Smooth muscle cell (in vitro differentiated cells): ENCODE measurements around the gene JAKMIP1. TPM values are rescaled to one million over a fixed set of nuclear protein-coding genes. Genes with fewer than 3 reads are reported as not detected.

ENCODE experiments used
- DNase-seq: peaks from one replicate; lab custom pipeline; 2025; ENCODE audit not compliant: unreplicated experiment; lab: John Stamatoyannopoulos, UW
- H2AFZ ChIP-seq: fragments of 200-600 bp; sonication (generic); 2 replicates; pipeline ENCODE4 v1.6.0; 2016; ENCODE audit warnings: antibody characterized with exemption, low read depth, mild to moderate bottlenecking
- H3F3A ChIP-seq: fragments of 200-600 bp; sonication (generic); 2 replicates; pipeline ENCODE4 v1.6.0; 2017; ENCODE audit warnings: antibody characterized with exemption, low read depth
- H3K27ac ChIP-seq: fragments of 200-600 bp; sonication (generic); 2 replicates; pipeline ENCODE4 v1.5.1; 2016; ENCODE audit warnings: low read depth, mild to moderate bottlenecking
- H3K27me3 ChIP-seq: fragments of 200-600 bp; sonication (generic); 2 replicates; pipeline ENCODE4 v1.6.1; 2016; ENCODE audit warnings: low read depth, mild to moderate bottlenecking
- H3K36me3 ChIP-seq: fragments of 200-600 bp; sonication (generic); 2 replicates; pipeline ENCODE4 v1.5.1; 2016; ENCODE audit warnings: low read depth
- H3K4me1 ChIP-seq: fragments of 200-600 bp; sonication (generic); 2 replicates; pipeline ENCODE4 v1.5.1; 2016; ENCODE audit warnings: low read depth
- H3K4me2 ChIP-seq: fragments of 200-600 bp; sonication (generic); 2 replicates; pipeline ENCODE4 v1.6.0; 2016; ENCODE audit warnings: mild to moderate bottlenecking
- H3K4me3 ChIP-seq: fragments of 200-600 bp; sonication (generic); 2 replicates; pipeline ENCODE4 v1.5.1; 2016; ENCODE audit warnings: mild to moderate bottlenecking
- H3K79me2 ChIP-seq: fragments of 200-600 bp; sonication (generic); 2 replicates; pipeline ENCODE4 v1.6.0; 2016; ENCODE audit warnings: low read depth, mild to moderate bottlenecking
- H3K9ac ChIP-seq: fragments of 200-600 bp; sonication (generic); 2 replicates; pipeline ENCODE4 v1.6.0; 2016; ENCODE audit warnings: low read depth
- H3K9me3 ChIP-seq: fragments of 200-600 bp; sonication (generic); replicated peaks from 2 replicates; pipeline ENCODE4 v1.5.1; 2016; ENCODE audit warnings: low read depth
- H4K20me1 ChIP-seq: fragments of 200-600 bp; sonication (generic); 2 replicates; pipeline ENCODE4 v1.6.0; 2016; ENCODE audit warnings: low read depth
- WGBS: methylation state at CpG from one replicate; pipeline ENCODE4 v1.1.7; 2016; ENCODE audit warnings: low lambda C conversion rate; 5-methylcytosine and 5-hydroxymethylcytosine counted together
- polyA plus RNA-seq: library from polyadenylated mRNA; unstranded; fragments of >200 nt; fragmentation: Nextera tagmentation; extraction: Ambion mirVana; gene quantifications from 2 replicates; pipeline ENCODE4 v1.2.1, GENCODE V29; 2016
- total RNA-seq: library from RNA; depleted of rRNA; stranded (reverse); fragments of >200 nt; gene quantifications from 2 replicates; pipeline ENCODE4 v1.2.3, GENCODE V29; 2014
- TF ChIP-seq, protein P1 (sequence below): fragments of 200-600 bp; sonication (generic); IDR thresholded peaks from 2 replicates; pipeline ENCODE4 v1.5.1; 2017; ENCODE audit warnings: borderline replicate concordance, mild to moderate bottlenecking, antibody characterized with exemption; ENCODE audit not compliant: insufficient read depth, poor library complexity, severe bottlenecking

JAKMIP1 gene
- total and polyA plus RNA-seq, 2 experiments from 2014 or later = 0.64 TPM; not detected in 1

DNA sequence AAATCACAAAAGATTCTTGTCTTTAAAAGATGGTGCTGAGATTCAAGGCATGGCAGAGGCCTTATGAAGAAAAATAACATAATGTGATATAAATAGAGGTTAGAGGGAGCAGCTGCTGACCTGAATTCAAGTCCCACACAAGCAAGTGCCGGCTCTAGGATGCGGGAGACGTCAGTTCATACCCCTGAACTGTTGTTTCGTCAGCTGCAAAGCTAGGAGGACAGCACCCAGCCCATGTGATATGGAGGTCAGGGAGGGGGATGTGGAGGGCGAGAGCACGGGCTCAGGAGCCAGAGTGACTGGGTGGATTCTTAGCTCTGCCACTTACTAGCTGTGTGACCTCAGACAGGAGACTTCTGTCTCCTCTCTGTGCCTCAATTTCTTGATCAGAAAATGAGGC, 77.9 kb downstream of the JAKMIP1 start:
- Histone ChIP-seq H2AFZ (no peak overlapping the region), H3K4me3 (no peak overlapping the region), H3F3A (no peaks in the 10 kb centered on the region), H3K79me2 (no peaks in the 10 kb centered on the region), H3K4me1 (no peaks in the 10 kb centered on the region), H3K9me3 (no peaks in the 10 kb centered on the region), H3K9ac (no peak overlapping the region), H3K4me2 (no peak overlapping the region), H4K20me1 (no peaks in the 10 kb centered on the region), H3K36me3 (no peaks in the 10 kb centered on the region), H3K27ac (no peak overlapping the region), H3K27me3 (peaks cover 7% of the 10 kb centered on the region)
- WGBS = 89% methylated on average over 6 of the region's 6 CpGs
- TF ChIP-seq, protein P1, sequence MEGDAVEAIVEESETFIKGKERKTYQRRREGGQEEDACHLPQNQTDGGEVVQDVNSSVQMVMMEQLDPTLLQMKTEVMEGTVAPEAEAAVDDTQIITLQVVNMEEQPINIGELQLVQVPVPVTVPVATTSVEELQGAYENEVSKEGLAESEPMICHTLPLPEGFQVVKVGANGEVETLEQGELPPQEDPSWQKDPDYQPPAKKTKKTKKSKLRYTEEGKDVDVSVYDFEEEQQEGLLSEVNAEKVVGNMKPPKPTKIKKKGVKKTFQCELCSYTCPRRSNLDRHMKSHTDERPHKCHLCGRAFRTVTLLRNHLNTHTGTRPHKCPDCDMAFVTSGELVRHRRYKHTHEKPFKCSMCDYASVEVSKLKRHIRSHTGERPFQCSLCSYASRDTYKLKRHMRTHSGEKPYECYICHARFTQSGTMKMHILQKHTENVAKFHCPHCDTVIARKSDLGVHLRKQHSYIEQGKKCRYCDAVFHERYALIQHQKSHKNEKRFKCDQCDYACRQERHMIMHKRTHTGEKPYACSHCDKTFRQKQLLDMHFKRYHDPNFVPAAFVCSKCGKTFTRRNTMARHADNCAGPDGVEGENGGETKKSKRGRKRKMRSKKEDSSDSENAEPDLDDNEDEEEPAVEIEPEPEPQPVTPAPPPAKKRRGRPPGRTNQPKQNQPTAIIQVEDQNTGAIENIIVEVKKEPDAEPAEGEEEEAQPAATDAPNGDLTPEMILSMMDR = no peak
- no peak for DNase-seq

DNA sequence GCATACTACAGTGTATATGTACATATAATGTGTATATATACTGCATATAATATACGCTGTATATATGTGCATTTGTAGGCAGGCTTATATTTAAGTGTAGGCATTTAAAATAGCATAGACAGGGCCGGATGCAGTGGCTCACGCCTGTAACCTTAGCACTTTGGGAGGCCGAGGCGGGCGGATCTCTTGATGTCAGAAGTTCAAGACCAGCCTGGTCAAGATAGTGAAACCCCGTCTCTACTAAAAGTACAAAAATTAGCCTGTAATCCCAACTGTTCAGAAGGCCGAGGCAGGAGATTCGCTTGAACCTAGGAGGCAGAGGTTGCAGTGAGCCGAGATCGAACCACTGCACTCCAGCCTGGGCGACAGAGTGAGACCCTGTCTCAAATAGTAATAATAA, 78.4 kb downstream of the JAKMIP1 start:
- Histone ChIP-seq H3K79me2 (no peaks in the 10 kb centered on the region), H2AFZ (no peak overlapping the region), H3K9me3 (no peaks in the 10 kb centered on the region), H3F3A (no peaks in the 10 kb centered on the region), H3K4me2 (no peak overlapping the region), H3K27me3 (peaks cover 10% of the 10 kb centered on the region), H3K4me1 (no peaks in the 10 kb centered on the region), H3K9ac (no peak overlapping the region), H3K36me3 (no peaks in the 10 kb centered on the region), H3K4me3 (no peak overlapping the region), H3K27ac (no peak overlapping the region), H4K20me1 (no peaks in the 10 kb centered on the region)
- 95% methylated on average over 12 of the region's 12 CpGs for WGBS
- TF ChIP-seq, protein P1 = no peak
- no peak for DNase-seq

- H3K4me2 ChIP-seq = no peak overlapping the region
Measured at GRCh38 chr4:6121276-6121850, 79.0 kb downstream of the JAKMIP1 start.

More at GRCh38 chr4:6121276-6121850, 79.0 kb downstream of the JAKMIP1 start:
- Histone ChIP-seq H3K79me2 (no peaks in the 10 kb centered on the region), H3K4me1 (no peaks in the 10 kb centered on the region), H3F3A (no peaks in the 10 kb centered on the region), H4K20me1 (no peaks in the 10 kb centered on the region), H3K9me3 (no peaks in the 10 kb centered on the region), H3K27ac (no peak overlapping the region), H3K4me3 (no peak overlapping the region), H3K27me3 (peaks cover 15% of the 10 kb centered on the region), H3K9ac (no peak overlapping the region), H3K36me3 (no peaks in the 10 kb centered on the region), H2AFZ (no peak overlapping the region)
- TF ChIP-seq, protein P1 = no peak
- WGBS = 95% methylated on average over 18 of the region's 18 CpGs
- no peak for DNase-seq
